Esophagus muscularis mucosa (tissue), 4 donors: Measurements from ENCODE around the gene MAP7. TPM values are rescaled to one million over a fixed set of nuclear protein-coding genes. Genes with fewer than 3 reads are reported as not detected.
"Not testable (repeated sequence)": the region's sequence is repeated elsewhere in the genome, so short reads cannot be mapped to it uniquely, and the experiment has no call there.

ENCODE experiments used
- DNase-seq: peaks from one replicate; pipeline ENCODE4 v3.0.0-alpha.2; 2017; ENCODE audit errors: extremely low spot score
- H3K27ac ChIP-seq, 4 donors: fragments of 200-600 bp; sonication (generic); replicated peaks in 1 of 4; 1 replicate in 3 of 4; 2 replicates in 1 of 4; pipeline ENCODE4 v1.5.1; 2016 to 2019; ENCODE audit warnings: mild to moderate bottlenecking in 1 of 4
- H3K27me3 ChIP-seq, 4 donors: fragments of 200-600 bp; sonication (generic); one replicate each; pipeline versions ENCODE4 v1.5.1 to v1.6.0; 2016 to 2019
- H3K36me3 ChIP-seq, 4 donors: fragments of 200-600 bp; sonication (generic); one replicate each; pipeline ENCODE4 v1.5.1; 2016 to 2019
- H3K4me1 ChIP-seq, 4 donors: fragments of 200-600 bp; sonication (generic); one replicate each; pipeline ENCODE4 v1.5.1; 2016 to 2019
- H3K4me3 ChIP-seq, 4 donors: fragments of 200-600 bp; sonication (generic); 1 replicate in 2 of 4; 2 replicates in 2 of 4; pipeline ENCODE4 v1.5.1; 2016 to 2019; ENCODE audit warnings: mild to moderate bottlenecking in 4 of 4, moderate library complexity in 1 of 4
- H3K9me3 ChIP-seq, 4 donors: fragments of 200-600 bp; sonication (generic); 1 replicate in 3 of 4; 2 replicates in 1 of 4; pipeline ENCODE4 v1.5.1; 2016 to 2019
- CTCF ChIP-seq, 3 experiments: fragments of 200-600 bp in 2 of 3; fragments of 450-650 bp in 1 of 3; sonication (generic) in 2 of 3; IDR thresholded peaks; one replicate each; pipeline ENCODE4 v1.5.1; 2017 to 2019; ENCODE audit warnings: antibody characterized with exemption in 3 of 3, mild to moderate bottlenecking in 2 of 3, moderate library complexity in 1 of 3
- EP300 ChIP-seq: sonication (generic); formaldehyde crosslinking; IDR thresholded peaks from one replicate; pipeline ENCODE4 v1.6.1; 2017; ENCODE audit warnings: antibody characterized with exemption
- POLR2A ChIP-seq: fragments of 450-650 bp; IDR thresholded peaks from one replicate; pipeline ENCODE4 v1.6.1; 2017; ENCODE audit warnings: antibody characterized with exemption, moderate library complexity, mild to moderate bottlenecking, low read depth
- POLR2AphosphoS5 ChIP-seq, 2 donors: sonication (generic); formaldehyde crosslinking; IDR thresholded peaks; one replicate each; pipeline ENCODE4 v1.6.1; 2017; ENCODE audit warnings: antibody characterized with exemption in 2 of 2
- WGBS: methylation state at CpG from one replicate; pipeline ENCODE4 v1.1.5; 2018; 5-methylcytosine and 5-hydroxymethylcytosine counted together
- intact Hi-C: fragments of 100-400 bp; cut with DNase I; formaldehyde crosslinking; loops from one replicate; pipeline ENCODE4 v1.15.1; 2023
- total RNA-seq, 4 donors: library from RNA; depleted of rRNA; stranded (reverse); fragments of >200 nt; gene quantifications; one replicate each; pipeline versions ENCODE4 v1.1.0 to v1.2.1, GENCODE V29; 2016

The MAP7 gene
- total RNA-seq, 4 donors from 2014 or later, result 1.7 to 2.9 (median 2.0) TPM

DNA sequence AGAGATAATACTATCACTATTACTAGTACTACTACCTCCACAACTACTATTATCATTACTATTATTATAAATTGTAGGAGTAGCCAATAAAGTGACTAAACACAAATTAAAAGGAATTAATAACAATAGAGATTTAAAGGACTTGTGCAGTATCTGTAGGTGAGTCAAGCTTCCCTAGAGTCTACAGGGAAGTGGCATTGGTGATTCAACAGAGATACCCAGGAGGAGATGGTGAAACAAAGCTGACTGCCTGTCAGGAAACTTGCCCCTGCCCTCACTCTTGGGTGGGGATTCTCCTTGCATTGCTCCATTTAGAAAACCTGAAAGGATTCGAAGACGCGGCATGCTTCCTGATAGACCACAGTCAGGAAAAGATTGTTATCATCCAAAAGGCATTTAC is 237.2 kb downstream of the MAP7 start:
- H3K9me3 ChIP-seq, result no peaks in the 10 kb centered on the region
- no peak overlapping the region for H3K27ac ChIP-seq
- intact Hi-C loops, result no loop called here
- no peak for DNase-seq
- TF ChIP-seq CTCF (IDR thresholded peaks at IDR 0.05), result no peak
- no peak for TF ChIP-seq EP300
- no peaks in the 10 kb centered on the region for H3K4me1 ChIP-seq
- H3K27me3 ChIP-seq, result no peaks in the 10 kb centered on the region
- no peak overlapping the region for H3K4me3 ChIP-seq
- H3K36me3 ChIP-seq, result no peaks in the 10 kb centered on the region
- 85% methylated on average over 3 of the region's 3 CpGs for WGBS

DNA sequence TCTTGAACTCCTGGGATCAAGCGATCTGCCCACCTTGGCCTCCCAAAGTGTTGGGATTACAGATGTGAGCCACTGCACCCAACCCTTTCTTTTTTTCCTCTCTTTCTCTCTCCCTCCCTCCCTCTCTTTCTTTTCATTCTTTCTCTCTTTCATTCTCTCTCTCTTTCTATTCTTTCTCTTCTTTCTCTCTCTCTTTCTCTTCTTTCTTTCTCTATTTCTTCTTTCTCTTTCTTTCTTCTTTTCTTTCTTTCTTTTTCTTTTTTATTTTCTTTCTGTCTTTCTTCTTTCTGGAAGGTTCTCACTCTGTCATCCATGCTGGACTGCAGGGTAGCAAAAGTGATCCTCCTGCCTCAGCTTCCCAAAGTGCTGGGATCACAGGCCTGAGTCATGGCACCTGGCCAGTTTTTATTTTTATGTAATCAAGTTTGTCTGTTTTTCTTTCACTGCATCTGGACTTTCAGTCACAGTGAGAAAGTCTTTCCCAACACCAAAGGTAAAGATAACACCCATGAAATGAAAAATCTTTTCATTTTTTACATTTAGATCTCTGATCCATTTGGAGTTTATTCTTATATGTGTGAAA is 240.4 kb downstream of the MAP7 start:
- no peak for DNase-seq
- Histone ChIP-seq H3K4me3 (no peak overlapping the region), H3K36me3 (no peaks in the 10 kb centered on the region), H3K9me3 (no peaks in the 10 kb centered on the region), H3K27me3 (no peaks in the 10 kb centered on the region), H3K27ac (no peak overlapping the region), H3K4me1 (peaks cover 0 to 6% (median 0%) of the 10 kb centered on the region in 4 donors)
- 100% methylated on average over 1 of the region's 1 CpG for WGBS
- TF ChIP-seq EP300, result no peak
- TF ChIP-seq POLR2AphosphoS5 (IDR thresholded peaks at IDR 0.05), result no peak
- no peak for TF ChIP-seq CTCF (IDR thresholded peaks at IDR 0.05)
- no peak for TF ChIP-seq POLR2A
- intact Hi-C loops, result no loop called here

- WGBS, result 91% methylated on average over 3 of the region's 3 CpGs
- H3K4me3 ChIP-seq, result no peak overlapping the region
- peaks cover 0 to 6% (median 0%) of the 10 kb centered on the region in 4 donors for H3K4me1 ChIP-seq
- TF ChIP-seq POLR2AphosphoS5 (IDR thresholded peaks at IDR 0.05), result no peak
- TF ChIP-seq CTCF (IDR thresholded peaks at IDR 0.05), result no peak
- TF ChIP-seq POLR2A, result no peak
- TF ChIP-seq EP300, result no peak
- H3K27me3 ChIP-seq, result no peaks in the 10 kb centered on the region
- no peak overlapping the region for H3K27ac ChIP-seq
- H3K36me3 ChIP-seq, result no peaks in the 10 kb centered on the region
- DNase-seq, result no peak
- intact Hi-C loops, result no loop called here
- H3K9me3 ChIP-seq, result no peaks in the 10 kb centered on the region
Measured at GRCh38 chr6:136309171-136309570, 241.1 kb downstream of the MAP7 start.

DNA sequence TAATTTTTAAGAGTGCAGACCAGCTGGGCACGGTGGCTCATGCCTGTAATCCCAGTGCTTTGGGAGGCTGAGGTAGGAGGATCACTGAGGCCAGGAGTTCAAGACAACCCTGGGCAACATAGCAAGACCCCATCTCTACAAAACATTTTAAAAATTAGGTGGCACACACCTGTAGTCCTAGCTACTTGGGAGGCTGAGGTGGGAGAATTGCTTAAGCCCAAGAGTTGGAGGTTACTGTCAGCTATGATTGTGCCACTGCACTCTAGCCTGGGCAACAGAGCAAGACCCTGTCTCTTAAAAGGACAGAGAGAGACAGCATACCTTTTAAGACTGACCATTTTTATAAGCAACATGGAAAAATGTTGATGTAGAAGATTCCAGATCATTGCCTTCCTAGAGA is 241.8 kb downstream of the MAP7 start:
- H3K9me3 ChIP-seq, intact Hi-C loops, H3K4me3 ChIP-seq, H3K36me3 ChIP-seq, H3K27ac ChIP-seq, H3K27me3 ChIP-seq, DNase-seq, H3K4me1 ChIP-seq: not testable (repeated sequence)
- 100% methylated on average over 1 of the region's 1 CpG for WGBS

- no peak for TF ChIP-seq CTCF (IDR thresholded peaks at IDR 0.05)
- TF ChIP-seq EP300, result no peak
- no peak for TF ChIP-seq POLR2A
- TF ChIP-seq POLR2AphosphoS5 (IDR thresholded peaks at IDR 0.05), result no peak
- Histone ChIP-seq H3K27ac (no peak overlapping the region), H3K27me3 (no peaks in the 10 kb centered on the region), H3K4me3 (no peak overlapping the region), H3K36me3 (no peaks in the 10 kb centered on the region), H3K4me1 (peaks cover 0 to 6% (median 0%) of the 10 kb centered on the region in 4 donors), H3K9me3 (no peaks in the 10 kb centered on the region)
- intact Hi-C loops, result no loop called here
- DNase-seq, result no peak
Measured at GRCh38 chr6:136307351-136307750, 242.9 kb downstream of the MAP7 start.
